Measurements from ENCODE around the gene IQGAP3.

IQGAP3 gene

DNA sequence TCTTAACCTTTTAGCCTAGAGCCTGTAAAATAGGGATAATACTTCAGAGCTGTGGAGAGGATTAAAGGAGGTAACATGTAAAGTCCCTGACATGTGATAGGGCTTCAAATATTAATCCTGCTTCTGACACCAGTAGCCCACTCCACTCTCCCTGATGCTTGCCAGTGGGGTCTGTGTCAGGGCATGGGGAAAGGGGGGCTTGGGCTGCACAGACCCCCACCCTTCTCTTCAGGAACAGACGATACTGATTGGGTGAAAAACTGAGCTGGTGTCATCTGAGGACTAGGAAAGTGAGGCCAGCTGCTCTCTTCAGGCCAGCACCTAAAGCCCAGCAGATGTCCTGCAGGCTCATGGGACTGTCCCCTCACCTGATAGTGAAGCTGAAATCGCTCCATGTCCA, 44.8 kb downstream of the IQGAP3 start:
- no peak for ATAC-seq
- Mint-ChIP-seq H3K4me1 (peaks cover 28% of the 10 kb centered on the region), H3K27me3 (no peaks in the 10 kb centered on the region), H3K36me3 (no peaks in the 10 kb centered on the region), H3K27ac (no peak overlapping the region), H3K9me3 (no peaks in the 10 kb centered on the region), H3K4me3 (no peak overlapping the region)

DNA sequence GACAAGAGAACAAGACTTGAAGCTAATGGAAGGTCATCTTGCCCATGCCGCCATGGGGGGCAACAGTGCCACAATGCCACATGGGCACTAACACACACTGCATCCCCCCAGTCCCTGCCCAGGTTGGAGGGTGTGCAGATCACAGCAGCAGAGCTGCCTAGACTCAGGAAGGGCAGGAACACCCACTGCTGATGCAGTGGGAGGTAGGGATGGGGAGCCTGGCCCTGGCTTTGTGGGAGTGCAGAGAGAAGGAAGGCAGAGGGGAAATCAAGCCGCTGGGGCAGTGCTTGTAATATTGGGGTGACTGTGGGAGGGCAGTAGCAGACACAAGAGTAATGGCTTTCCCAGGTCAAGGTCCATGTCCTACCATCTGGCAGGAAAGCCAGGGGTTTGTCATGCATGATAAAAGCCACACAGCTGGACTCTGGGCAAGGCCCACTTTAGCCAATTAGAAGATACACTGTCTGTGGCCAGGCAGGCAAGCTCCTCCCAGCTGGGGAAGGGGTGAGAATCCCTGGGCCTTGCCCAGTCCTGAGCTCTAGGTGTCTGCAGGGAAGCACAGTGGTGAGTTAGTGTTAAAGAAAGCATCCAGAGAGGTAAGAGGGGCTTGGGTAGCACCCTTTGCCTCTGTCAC, 46.4 kb downstream of the IQGAP3 start:
- no peak for ATAC-seq
- H3K4me1 Mint-ChIP-seq: peaks cover 28% of the 10 kb centered on the region
- H3K4me3 Mint-ChIP-seq: no peak overlapping the region
- no peaks in the 10 kb centered on the region for H3K9me3 Mint-ChIP-seq
- no peaks in the 10 kb centered on the region for H3K27me3 Mint-ChIP-seq
- peak overlapping the region; percentile 66 for H3K27ac Mint-ChIP-seq
- no peaks in the 10 kb centered on the region for H3K36me3 Mint-ChIP-seq

DNA sequence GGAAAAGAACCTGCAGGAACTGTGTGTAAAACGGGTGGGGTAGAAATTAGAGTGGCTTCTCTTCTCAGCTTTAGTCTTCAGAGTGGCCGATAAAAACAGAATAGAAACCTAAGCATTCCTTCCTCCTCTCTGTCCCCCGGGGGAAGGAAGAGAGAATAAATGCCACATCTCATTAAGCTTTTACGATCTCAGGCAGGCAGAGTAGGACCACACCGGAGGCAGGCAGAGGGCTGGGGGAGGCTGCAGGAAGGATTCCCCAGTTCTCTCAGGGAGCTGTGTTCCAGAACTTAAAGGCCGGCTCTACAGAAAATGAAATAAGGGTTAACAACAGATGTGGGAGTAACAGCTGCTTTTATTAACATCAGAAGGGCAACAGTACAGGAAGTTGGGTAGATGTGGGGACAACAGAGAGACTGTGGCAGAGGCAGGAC, 47.3 kb downstream of the IQGAP3 start:
- Mint-ChIP-seq H3K36me3 (no peaks in the 10 kb centered on the region), H3K27ac (peak overlapping the region; percentile 66), H3K4me3 (peak overlapping the region; percentile 38), H3K27me3 (no peaks in the 10 kb centered on the region), H3K9me3 (no peaks in the 10 kb centered on the region), H3K4me1 (peaks cover 28% of the 10 kb centered on the region)
- peak; percentile 42 for ATAC-seq

DNA sequence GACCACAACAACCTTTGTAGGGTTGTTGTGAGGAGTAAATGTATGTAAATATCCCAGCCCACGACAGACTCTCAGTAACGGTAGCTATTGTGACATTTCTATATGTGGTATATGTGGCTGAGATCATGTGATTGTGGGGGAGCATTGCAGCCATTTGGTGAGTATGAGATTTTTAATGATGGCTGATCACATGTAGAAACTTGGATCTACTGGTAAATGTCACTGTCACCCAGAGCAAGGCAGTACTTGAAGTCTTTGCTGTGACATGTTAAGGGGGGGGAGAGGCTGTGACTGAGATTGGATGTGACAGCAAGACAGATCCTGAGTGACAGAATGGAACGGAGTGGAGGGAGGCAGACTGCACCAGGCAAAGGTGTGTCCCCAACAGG, 47.9 kb downstream of the IQGAP3 start:
- Mint-ChIP-seq H3K36me3 (no peaks in the 10 kb centered on the region), H3K4me1 (peaks cover 28% of the 10 kb centered on the region), H3K27me3 (no peaks in the 10 kb centered on the region), H3K27ac (peak overlapping the region; percentile 66), H3K4me3 (peak overlapping the region; percentile 38), H3K9me3 (no peaks in the 10 kb centered on the region)
- peak; percentile 66 for ATAC-seq

DNA sequence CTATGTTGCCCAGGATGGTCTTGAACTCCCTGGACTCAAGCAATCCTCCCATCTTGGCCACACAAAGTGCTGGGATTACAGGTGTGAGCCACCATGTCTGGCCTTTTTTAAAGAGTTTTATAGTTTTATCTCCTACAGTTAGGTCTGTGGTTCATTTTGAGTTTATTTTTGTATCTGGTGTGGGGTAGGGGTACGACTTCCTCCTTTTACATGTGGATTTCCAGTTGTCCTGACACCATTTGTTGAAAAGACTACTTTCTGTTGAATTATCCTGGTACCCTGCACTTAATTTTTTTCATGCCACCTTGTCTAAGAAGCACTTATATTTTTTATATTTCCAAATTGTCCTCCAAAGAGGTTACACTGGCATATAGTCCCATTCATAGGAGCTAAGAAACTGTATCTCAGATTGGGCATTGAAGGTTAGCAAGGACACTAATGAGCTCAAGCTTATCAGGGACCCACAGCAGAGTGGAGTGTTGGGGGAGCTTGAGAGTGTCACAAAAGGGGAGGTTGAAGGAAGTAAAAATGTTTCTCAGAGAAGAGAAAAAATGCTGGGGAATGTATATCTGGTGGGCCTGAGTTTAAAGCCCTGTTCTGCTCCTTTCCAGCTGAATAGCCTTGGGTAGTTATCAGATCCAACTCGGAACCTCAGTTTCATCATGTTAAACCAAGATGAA, 48.4 kb downstream of the IQGAP3 start:
- peak; percentile 37 for ATAC-seq
- no peaks in the 10 kb centered on the region for H3K9me3 Mint-ChIP-seq
- peaks cover 28% of the 10 kb centered on the region for H3K4me1 Mint-ChIP-seq
- H3K27ac Mint-ChIP-seq: peak overlapping the region; percentile 66
- no peaks in the 10 kb centered on the region for H3K36me3 Mint-ChIP-seq
- peak overlapping the region; percentile 38 for H3K4me3 Mint-ChIP-seq
- H3K27me3 Mint-ChIP-seq: no peaks in the 10 kb centered on the region

DNA sequence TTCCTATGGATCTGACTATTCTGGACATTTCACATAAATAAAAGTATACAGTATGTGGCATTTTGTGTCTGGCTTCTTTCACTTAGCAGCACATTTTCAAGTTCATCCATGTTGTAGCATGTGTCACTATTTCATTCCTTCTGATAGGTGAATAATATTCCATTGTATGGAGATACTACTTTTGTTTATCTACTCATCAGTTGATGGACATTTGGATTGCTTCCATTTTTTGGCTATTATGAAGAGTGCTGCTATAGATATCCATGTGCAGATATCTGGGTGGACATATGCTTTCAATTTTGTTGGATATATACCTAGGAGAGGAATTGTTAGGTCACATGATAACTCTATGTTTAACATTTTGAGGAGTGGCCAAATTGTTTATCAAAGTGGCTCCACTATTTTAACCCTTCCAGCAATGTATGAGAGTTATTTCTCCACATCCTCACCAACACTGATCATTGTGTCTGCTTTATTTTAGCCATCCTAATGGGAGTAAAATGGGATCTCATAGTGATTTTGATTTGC, 49.9 kb downstream of the IQGAP3 start:
- Mint-ChIP-seq H3K9me3 (no peaks in the 10 kb centered on the region), H3K4me1 (peaks cover 24% of the 10 kb centered on the region), H3K36me3 (no peaks in the 10 kb centered on the region), H3K27ac (no peak overlapping the region), H3K4me3 (no peak overlapping the region), H3K27me3 (no peaks in the 10 kb centered on the region)
- no peak for ATAC-seq

DNA sequence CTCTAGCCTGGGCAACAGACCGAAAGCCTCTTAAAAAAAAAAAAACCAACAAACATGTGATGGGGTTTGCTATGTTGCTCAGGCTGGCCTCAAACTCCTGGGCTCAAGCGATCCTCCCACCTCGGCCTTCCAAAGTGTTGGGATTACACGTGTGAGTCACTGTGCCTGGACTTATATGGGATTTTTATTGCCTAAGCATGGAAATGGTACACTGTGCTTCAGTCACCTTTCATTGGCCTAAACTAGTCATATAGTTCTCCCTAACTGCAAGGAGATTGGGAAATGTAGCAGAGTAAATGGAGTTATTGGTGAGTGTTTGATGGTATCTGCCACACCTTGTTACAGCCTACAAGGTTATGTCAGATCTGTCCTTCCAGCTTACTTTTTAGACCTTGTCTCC, 54.6 kb downstream of the IQGAP3 start:
- Mint-ChIP-seq H3K9me3 (no peaks in the 10 kb centered on the region), H3K4me1 (no peaks in the 10 kb centered on the region), H3K27ac (no peak overlapping the region), H3K4me3 (no peak overlapping the region), H3K36me3 (no peaks in the 10 kb centered on the region), H3K27me3 (no peaks in the 10 kb centered on the region)
- ATAC-seq: no peak

DNA sequence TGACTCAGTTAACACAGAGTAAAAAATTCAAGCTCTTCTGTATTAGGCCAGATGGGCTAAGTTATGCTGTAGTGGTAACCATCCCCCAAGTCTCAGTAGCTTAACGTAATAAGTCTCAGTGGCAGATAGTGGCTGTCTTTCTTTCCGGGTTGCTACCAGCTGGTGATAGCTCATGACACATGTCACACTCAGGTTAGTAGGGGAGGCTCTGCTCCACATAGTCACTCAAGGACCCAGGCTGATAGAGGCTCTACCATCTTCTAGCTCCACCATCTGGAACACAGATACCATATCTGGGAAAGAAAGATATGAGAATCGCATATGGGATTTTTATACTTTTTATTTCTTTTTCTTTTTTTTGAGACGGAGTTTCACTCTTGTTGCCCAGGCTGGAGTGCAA, 55.5 kb downstream of the IQGAP3 start:
- peaks cover 6% of the 10 kb centered on the region for H3K4me1 Mint-ChIP-seq
- H3K9me3 Mint-ChIP-seq: no peaks in the 10 kb centered on the region
- no peak for ATAC-seq

DNA sequence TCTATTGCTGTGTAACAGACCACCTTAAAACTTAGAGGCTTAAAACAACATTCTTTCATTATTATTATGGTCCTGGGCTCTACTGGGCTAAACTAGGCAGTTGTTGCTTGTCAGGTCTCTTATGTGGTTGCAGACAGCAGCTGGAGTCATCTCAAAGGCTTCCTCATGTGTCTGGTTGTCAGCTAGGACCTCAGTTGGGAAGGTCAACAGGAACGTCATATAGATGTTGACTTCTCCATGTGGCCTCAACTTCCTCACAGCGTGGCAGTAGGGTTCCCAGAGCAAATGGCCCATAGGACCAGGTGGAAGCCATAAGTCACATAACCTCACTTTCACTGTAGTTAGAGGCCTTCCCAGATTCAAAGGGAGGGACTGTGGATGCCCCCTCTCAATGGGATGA, 56.4 kb downstream of the IQGAP3 start:
- Mint-ChIP-seq H3K27ac (no peak overlapping the region), H3K36me3 (no peaks in the 10 kb centered on the region), H3K9me3 (no peaks in the 10 kb centered on the region), H3K4me3 (no peak overlapping the region), H3K27me3 (no peaks in the 10 kb centered on the region), H3K4me1 (peaks cover 7% of the 10 kb centered on the region)
- no peak for ATAC-seq

More for the DNA sequence above, 55.5 kb downstream of the IQGAP3 start:
- no peak overlapping the region for H3K4me3 Mint-ChIP-seq
- H3K27ac Mint-ChIP-seq: no peak overlapping the region
- H3K27me3 Mint-ChIP-seq: no peaks in the 10 kb centered on the region
- no peaks in the 10 kb centered on the region for H3K36me3 Mint-ChIP-seq

DNA sequence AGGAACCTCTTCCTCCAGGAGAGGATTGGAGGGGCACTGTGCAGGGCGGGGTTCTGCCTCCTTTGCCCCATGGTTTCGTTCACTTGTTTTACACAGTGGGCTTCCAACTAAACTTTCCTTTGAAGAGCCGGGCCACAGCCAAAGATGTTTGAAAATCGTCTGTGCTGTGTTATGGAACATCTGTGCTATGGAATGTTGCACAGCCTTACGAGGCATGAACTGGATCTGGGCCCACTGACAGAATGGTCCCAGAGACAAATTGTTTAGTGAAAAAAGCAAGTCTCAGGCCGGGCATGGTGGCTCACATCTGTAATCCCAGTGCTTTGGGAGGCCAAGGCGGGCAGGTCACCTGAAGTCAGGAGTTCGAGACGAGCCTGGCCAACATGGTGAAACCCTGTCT, 59.2 kb downstream of the IQGAP3 start:
- Mint-ChIP-seq H3K27me3 (no peaks in the 10 kb centered on the region), H3K27ac (no peak overlapping the region), H3K36me3 (no peaks in the 10 kb centered on the region), H3K4me3 (no peak overlapping the region), H3K9me3 (no peaks in the 10 kb centered on the region), H3K4me1 (peaks cover 20% of the 10 kb centered on the region)
- ATAC-seq: no peak

DNA sequence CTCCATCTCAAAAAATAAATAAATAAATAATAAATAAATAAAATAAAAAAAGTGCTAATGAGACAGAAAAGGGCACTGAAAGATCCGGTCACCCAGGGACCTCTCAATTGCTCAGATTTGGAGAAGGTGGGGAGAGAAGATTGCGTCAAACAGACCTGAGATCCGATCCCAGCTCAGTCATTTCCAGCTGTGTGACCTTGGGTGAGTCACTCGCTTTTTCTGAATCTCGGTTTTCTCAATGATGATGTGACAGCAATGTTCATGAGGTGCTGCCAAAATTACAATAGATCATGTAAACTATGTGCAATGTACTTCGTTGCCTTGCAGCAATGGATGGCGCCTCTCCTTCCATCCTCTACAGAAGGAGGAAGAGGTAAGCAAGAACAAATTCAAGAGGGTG, 60.7 kb downstream of the IQGAP3 start:
- H3K36me3 Mint-ChIP-seq: no peaks in the 10 kb centered on the region
- peaks cover 25% of the 10 kb centered on the region for H3K4me1 Mint-ChIP-seq
- peak overlapping the region; percentile 17 for H3K27ac Mint-ChIP-seq
- H3K27me3 Mint-ChIP-seq: no peaks in the 10 kb centered on the region
- H3K9me3 Mint-ChIP-seq: no peaks in the 10 kb centered on the region
- H3K4me3 Mint-ChIP-seq: no peak overlapping the region
- ATAC-seq: no peak

DNA sequence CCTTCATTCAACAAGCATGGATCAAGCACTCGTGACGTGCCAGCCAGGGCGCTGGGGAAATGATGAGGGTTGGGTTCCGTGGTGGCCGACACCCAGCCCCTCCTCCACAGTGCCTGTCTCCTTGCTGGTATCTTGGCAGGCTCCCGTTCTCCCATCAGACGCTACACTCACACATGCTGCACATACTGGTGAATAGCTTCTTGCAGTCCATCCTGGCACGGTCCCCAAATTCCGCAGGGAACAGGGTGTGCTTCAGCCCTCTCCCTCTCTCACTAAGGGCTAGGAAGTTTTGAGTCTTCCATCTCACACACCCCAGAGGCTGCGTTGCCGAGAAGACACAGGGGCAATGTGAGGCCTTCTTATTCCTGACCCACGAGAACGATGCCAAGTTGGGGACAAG, 61.7 kb downstream of the IQGAP3 start:
- ATAC-seq: no peak
- H3K27me3 Mint-ChIP-seq: no peaks in the 10 kb centered on the region
- H3K4me3 Mint-ChIP-seq: no peak overlapping the region
- H3K27ac Mint-ChIP-seq: peak overlapping the region; percentile 88
- no peaks in the 10 kb centered on the region for H3K36me3 Mint-ChIP-seq
- no peaks in the 10 kb centered on the region for H3K9me3 Mint-ChIP-seq
- H3K4me1 Mint-ChIP-seq: peaks cover 28% of the 10 kb centered on the region

DNA sequence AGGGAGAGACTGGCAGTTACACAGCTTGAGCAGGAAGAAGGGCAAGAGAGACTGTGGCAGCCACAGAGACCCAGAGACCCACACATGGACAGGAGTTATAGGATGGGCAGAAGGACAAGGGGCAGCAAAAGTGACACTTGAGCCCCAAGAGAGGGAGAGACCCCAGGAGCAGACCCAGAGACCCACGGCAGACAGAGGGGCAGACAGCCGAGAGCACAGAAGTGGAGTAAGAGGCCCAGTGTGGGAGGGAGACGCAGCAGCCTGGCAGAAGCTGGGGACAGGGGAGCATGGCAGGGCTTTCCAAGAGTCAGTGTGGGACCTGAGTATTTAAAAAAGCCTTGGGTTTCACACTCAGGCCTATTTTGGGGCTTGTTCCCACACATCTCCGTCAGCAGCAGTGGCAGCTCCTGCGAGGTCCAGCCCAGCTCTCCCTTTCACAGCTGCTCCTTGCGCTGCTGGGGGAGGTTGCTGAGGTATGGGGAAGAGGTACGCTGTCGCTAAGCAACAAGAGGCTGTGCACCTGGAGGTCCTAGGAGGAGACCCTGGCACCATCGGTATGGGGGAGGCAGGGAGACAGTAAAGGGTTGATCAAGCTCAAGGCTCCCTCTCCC, 62.8 kb downstream of the IQGAP3 start:
- H3K9me3 Mint-ChIP-seq: no peaks in the 10 kb centered on the region
- H3K4me1 Mint-ChIP-seq: peaks cover 38% of the 10 kb centered on the region
- H3K4me3 Mint-ChIP-seq: no peak overlapping the region
- ATAC-seq: no peak
- no peaks in the 10 kb centered on the region for H3K36me3 Mint-ChIP-seq
- no peaks in the 10 kb centered on the region for H3K27me3 Mint-ChIP-seq
- H3K27ac Mint-ChIP-seq: peak overlapping the region; percentile 88

DNA sequence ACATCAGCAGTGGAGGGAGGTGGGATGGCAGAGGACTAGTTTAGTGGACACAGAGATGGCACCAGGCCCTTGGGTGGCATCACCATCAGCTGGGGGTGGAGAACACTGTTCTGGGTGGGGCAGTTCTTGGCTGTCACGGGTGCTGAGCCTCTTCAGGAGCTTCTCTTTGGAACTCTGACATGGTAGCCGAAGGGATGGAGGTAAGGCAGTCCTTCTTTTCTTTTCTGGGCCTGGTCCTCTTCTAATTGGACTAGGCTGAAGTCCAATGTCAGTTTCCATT, 63.5 kb downstream of the IQGAP3 start:
- no peaks in the 10 kb centered on the region for H3K9me3 Mint-ChIP-seq
- peaks cover 45% of the 10 kb centered on the region for H3K4me1 Mint-ChIP-seq
- no peaks in the 10 kb centered on the region for H3K27me3 Mint-ChIP-seq
- no peak overlapping the region for H3K4me3 Mint-ChIP-seq
- ATAC-seq: no peak
- H3K36me3 Mint-ChIP-seq: no peaks in the 10 kb centered on the region
- H3K27ac Mint-ChIP-seq: peak overlapping the region; percentile 88

DNA sequence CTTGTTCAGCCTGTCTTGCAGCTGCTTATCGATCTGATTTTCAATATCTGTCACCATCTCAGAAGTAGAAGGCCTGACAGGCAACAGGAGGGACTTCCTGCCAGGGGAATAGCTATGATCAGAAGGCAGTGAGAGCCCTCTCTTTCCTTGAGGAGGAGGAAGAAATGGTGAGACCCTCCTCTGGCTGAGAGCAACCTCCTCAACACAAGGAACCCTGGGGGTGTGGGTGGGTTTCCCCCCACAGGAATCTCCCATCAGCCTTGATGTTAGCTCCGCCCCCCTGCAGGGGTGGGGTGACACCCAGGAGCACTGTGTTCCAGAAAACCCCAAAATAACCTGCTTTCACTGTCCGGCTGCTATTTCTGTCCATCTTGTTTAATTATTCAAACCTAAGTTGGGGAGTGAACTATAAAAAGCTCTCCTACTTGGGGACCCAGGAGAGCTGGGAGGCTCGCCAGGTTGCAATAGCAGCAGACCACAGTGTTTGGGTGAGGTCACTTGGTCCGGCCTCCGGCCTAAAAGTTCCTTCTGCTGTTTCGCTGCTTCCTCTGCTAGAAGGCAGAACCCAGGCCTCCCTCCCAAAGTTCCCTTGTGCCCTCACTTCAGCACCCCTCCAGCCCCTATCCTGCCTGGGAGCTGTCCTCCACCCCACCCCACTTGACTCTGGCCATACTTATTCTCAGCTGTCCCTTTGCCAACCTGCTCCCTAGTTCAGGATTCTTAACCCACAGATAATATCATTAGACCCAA, 64.0 kb downstream of the IQGAP3 start:
- H3K36me3 Mint-ChIP-seq: no peaks in the 10 kb centered on the region
- peak overlapping the region; percentile 81 for H3K4me3 Mint-ChIP-seq
- ATAC-seq: no peak
- H3K4me1 Mint-ChIP-seq: peaks cover 50% of the 10 kb centered on the region
- no peaks in the 10 kb centered on the region for H3K9me3 Mint-ChIP-seq
- peak overlapping the region; percentile 88 for H3K27ac Mint-ChIP-seq
- H3K27me3 Mint-ChIP-seq: no peaks in the 10 kb centered on the region

Data from stimulated activated memory B cell treated with anti-CD40 and anti-IgM and Interleukin-4, amounts not matched to agents 10 μg/mL and 1 μg/mL and 100 μg/mL, for 72 hours (primary cell).